HAP-1 (cell line): ENCODE data around the gene MARCO.

Experiments used
- DNase-seq, 2 experiments: peaks; one replicate each; pipeline ENCODE4 v3.0.0-alpha.2; 2016 to 2020; ENCODE audit warnings: low spot score in 2 of 2
- H3K27me3 ChIP-seq: fragments of 250-450 bp; sonication (Bioruptor Pico); 2 replicates; pipeline ENCODE4 v1.5.1; 2020; ENCODE audit warnings: low read depth, mild to moderate bottlenecking, moderate library complexity
- H3K36me3 ChIP-seq: fragments of 250-450 bp; sonication (Bioruptor Pico); replicated peaks from 2 replicates; pipeline ENCODE4 v1.5.1; 2020; ENCODE audit warnings: mild to moderate bottlenecking
- H3K4me1 ChIP-seq: fragments of 250-450 bp; sonication (Bioruptor Pico); 2 replicates; pipeline ENCODE4 v1.5.1; 2020; ENCODE audit warnings: mild to moderate bottlenecking
- H3K4me3 ChIP-seq: fragments of 250-450 bp; sonication (Bioruptor Pico); 2 replicates; pipeline ENCODE4 v1.5.1; 2020; ENCODE audit warnings: mild to moderate bottlenecking, moderate library complexity
- H3K9me3 ChIP-seq: fragments of 250-450 bp; sonication (Bioruptor Pico); 2 replicates; pipeline ENCODE4 v1.5.1; 2020; ENCODE audit warnings: mild to moderate bottlenecking, moderate library complexity
- in situ Hi-C: fragments of 300-500 bp; cut with MboI; formaldehyde crosslinking; loops from 3 replicates; pipeline ENCODE4 v1.14.3; 2020; ENCODE audit warnings: low sequenced_read_pairs, inconsistent platforms, mixed read lengths

Gene MARCO

GRCh38 chr2:118942031-118942430, at the start of gene MARCO:
Gene MARCO (plus strand): TSS chr2:118942194. CDS start chr2:118942301, 107 bp downstream.
- in situ Hi-C loops = no loop called here
- DNase-seq = no peak
- no peaks in the 10 kb centered on the region for H3K36me3 ChIP-seq

GRCh38 chr2:118893100-118893499, 48.9 kb upstream of the MARCO start:
- H3K36me3 ChIP-seq = no peaks in the 10 kb centered on the region
- H3K4me1 ChIP-seq = no peaks in the 10 kb centered on the region
- H3K27me3 ChIP-seq = no peaks in the 10 kb centered on the region
- H3K4me3 ChIP-seq = no peak overlapping the region
- in situ Hi-C loops = no loop called here
- no peak for DNase-seq
- no peaks in the 10 kb centered on the region for H3K9me3 ChIP-seq

More at GRCh38 chr2:118942031-118942430, at the start of gene MARCO:
- Histone ChIP-seq H3K4me1 (no peaks in the 10 kb centered on the region), H3K4me3 (no peak within 1 kb of the TSS), H3K9me3 (no peaks in the 10 kb centered on the region), H3K27me3 (no peaks in the 10 kb centered on the region; the same call in 1 of the 2 replicates)

- DNase-seq = no peak
- no peaks in the 10 kb centered on the region for H3K27me3 ChIP-seq
These were observed 39.5 kb upstream of the MARCO start for GRCh38 chr2:118902266-118903028.

GRCh38 chr2:118903029-118903351, 39.0 kb upstream of the MARCO start:
- DNase-seq = no peak

More at GRCh38 chr2:118902266-118903028, 39.5 kb upstream of the MARCO start:
- Histone ChIP-seq H3K4me3 (no peak overlapping the region), H3K9me3 (no peaks in the 10 kb centered on the region), H3K36me3 (no peaks in the 10 kb centered on the region), H3K4me1 (no peaks in the 10 kb centered on the region)
- in situ Hi-C loops = no loop called here

GRCh38 chr2:118903551-118904479, 38.2 kb upstream of the MARCO start:
- DNase-seq = no peak
- H3K9me3 ChIP-seq = no peaks in the 10 kb centered on the region
- in situ Hi-C loops = no loop called here
- no peaks in the 10 kb centered on the region for H3K4me1 ChIP-seq
- no peaks in the 10 kb centered on the region for H3K27me3 ChIP-seq
- H3K36me3 ChIP-seq = no peaks in the 10 kb centered on the region
- no peak overlapping the region for H3K4me3 ChIP-seq

More at GRCh38 chr2:118903029-118903351, 39.0 kb upstream of the MARCO start:
- no peaks in the 10 kb centered on the region for H3K4me1 ChIP-seq
- H3K36me3 ChIP-seq = no peaks in the 10 kb centered on the region
- in situ Hi-C loops = no loop called here
- H3K27me3 ChIP-seq = no peaks in the 10 kb centered on the region
- no peaks in the 10 kb centered on the region for H3K9me3 ChIP-seq
- no peak overlapping the region for H3K4me3 ChIP-seq

- in situ Hi-C loops = no loop called here
- DNase-seq = no peak
- H3K4me1 ChIP-seq = no peaks in the 10 kb centered on the region
- no peak overlapping the region for H3K4me3 ChIP-seq
- no peaks in the 10 kb centered on the region for H3K9me3 ChIP-seq
- no peaks in the 10 kb centered on the region for H3K27me3 ChIP-seq
- H3K36me3 ChIP-seq = no peaks in the 10 kb centered on the region
These were observed 36.8 kb upstream of the MARCO start for GRCh38 chr2:118905206-118905605.

GRCh38 chr2:118906186-118906585, 35.8 kb upstream of the MARCO start:
- H3K27me3 ChIP-seq = no peaks in the 10 kb centered on the region
- in situ Hi-C loops = no loop called here

GRCh38 chr2:118907759-118908158, 34.2 kb upstream of the MARCO start:
- H3K9me3 ChIP-seq = no peaks in the 10 kb centered on the region
- no peak for DNase-seq
- no peaks in the 10 kb centered on the region for H3K36me3 ChIP-seq
- H3K4me3 ChIP-seq = no peak overlapping the region
- H3K27me3 ChIP-seq = no peaks in the 10 kb centered on the region
- in situ Hi-C loops = no loop called here
- no peaks in the 10 kb centered on the region for H3K4me1 ChIP-seq

More at GRCh38 chr2:118906186-118906585, 35.8 kb upstream of the MARCO start:
- H3K4me1 ChIP-seq = no peaks in the 10 kb centered on the region
- H3K36me3 ChIP-seq = no peaks in the 10 kb centered on the region
- no peaks in the 10 kb centered on the region for H3K9me3 ChIP-seq
- DNase-seq = no peak
- H3K4me3 ChIP-seq = no peak overlapping the region

GRCh38 chr2:118909191-118909590, 32.8 kb upstream of the MARCO start:
- H3K9me3 ChIP-seq = no peaks in the 10 kb centered on the region
- DNase-seq = no peak
- no peaks in the 10 kb centered on the region for H3K4me1 ChIP-seq
- no peaks in the 10 kb centered on the region for H3K27me3 ChIP-seq
- H3K36me3 ChIP-seq = no peaks in the 10 kb centered on the region
- no peak overlapping the region for H3K4me3 ChIP-seq
- in situ Hi-C loops = no loop called here

- no peak overlapping the region for H3K4me3 ChIP-seq
- no peaks in the 10 kb centered on the region for H3K4me1 ChIP-seq
- no peaks in the 10 kb centered on the region for H3K9me3 ChIP-seq
- no peak for DNase-seq
- in situ Hi-C loops = no loop called here
- no peaks in the 10 kb centered on the region for H3K36me3 ChIP-seq
- no peaks in the 10 kb centered on the region for H3K27me3 ChIP-seq
These were observed 30.7 kb upstream of the MARCO start for GRCh38 chr2:118911166-118911856.

- no peaks in the 10 kb centered on the region for H3K9me3 ChIP-seq
- DNase-seq = no peak
- no peaks in the 10 kb centered on the region for H3K4me1 ChIP-seq
- no peak overlapping the region for H3K4me3 ChIP-seq
- no peaks in the 10 kb centered on the region for H3K27me3 ChIP-seq
- no peaks in the 10 kb centered on the region for H3K36me3 ChIP-seq
- in situ Hi-C loops = no loop called here
These were observed 30.1 kb upstream of the MARCO start for GRCh38 chr2:118911936-118912335.

- Histone ChIP-seq H3K27me3 (no peaks in the 10 kb centered on the region), H3K4me1 (no peaks in the 10 kb centered on the region), H3K9me3 (no peaks in the 10 kb centered on the region), H3K4me3 (no peak overlapping the region), H3K36me3 (no peaks in the 10 kb centered on the region)
- in situ Hi-C loops = no loop called here
- no peak for DNase-seq
These were observed 28.7 kb upstream of the MARCO start for GRCh38 chr2:118913131-118913802.
